Neural crest cell (in vitro differentiated cells): ENCODE measurements around the gene TNFRSF17. TPM values are rescaled to one million over a fixed set of nuclear protein-coding genes. Genes with fewer than 3 reads are reported as not detected.

Experiments
- DNase-seq: peaks from one replicate; pipeline ENCODE4 v3.0.0; 2021; ENCODE audit warnings: low read depth, mixed read lengths, low spot score
- H3K27ac Mint-ChIP-seq: one replicate; pipeline ENCODE4 v1.8.0; 2021; ENCODE audit warnings: mild to moderate bottlenecking, mixed read lengths; ENCODE audit not compliant: unreplicated experiment
- H3K27me3 Mint-ChIP-seq: 2 replicates; pipeline ENCODE4 v1.8.0; 2021; ENCODE audit warnings: low read depth, mild to moderate bottlenecking, mixed read lengths
- H3K36me3 Mint-ChIP-seq: 2 replicates; pipeline ENCODE4 v1.8.0; 2021; ENCODE audit warnings: low read depth, mild to moderate bottlenecking, mixed read lengths
- H3K4me1 Mint-ChIP-seq: 2 replicates; pipeline ENCODE4 v1.8.0; 2021; ENCODE audit warnings: mixed read lengths
- H3K4me3 Mint-ChIP-seq: one replicate; pipeline ENCODE4 v1.8.0; 2021; ENCODE audit warnings: mild to moderate bottlenecking, mixed read lengths
- H3K9me3 Mint-ChIP-seq: 2 replicates; pipeline ENCODE4 v1.8.0; 2021; ENCODE audit warnings: mixed read lengths
- total RNA-seq: library from RNA; stranded (reverse); gene quantifications from 2 replicates; pipeline ENCODE4 v1.2.1, GENCODE V29; 2021
- TF ChIP-seq, protein P1 (sequence below): fragments of 200-600 bp; sonication (generic); conservative IDR thresholded peaks from 2 replicates; pipeline ENCODE4 v1.5.0; 2021; ENCODE audit warnings: antibody characterized with exemption, mild to moderate bottlenecking

TNFRSF17 gene
- total RNA-seq, 1 donor from 2014 or later = not detected

- H3K27me3 Mint-ChIP-seq = no peaks in the 10 kb centered on the region
- H3K36me3 Mint-ChIP-seq = no peaks in the 10 kb centered on the region
- DNase-seq = no peak
- TF ChIP-seq, protein P1, sequence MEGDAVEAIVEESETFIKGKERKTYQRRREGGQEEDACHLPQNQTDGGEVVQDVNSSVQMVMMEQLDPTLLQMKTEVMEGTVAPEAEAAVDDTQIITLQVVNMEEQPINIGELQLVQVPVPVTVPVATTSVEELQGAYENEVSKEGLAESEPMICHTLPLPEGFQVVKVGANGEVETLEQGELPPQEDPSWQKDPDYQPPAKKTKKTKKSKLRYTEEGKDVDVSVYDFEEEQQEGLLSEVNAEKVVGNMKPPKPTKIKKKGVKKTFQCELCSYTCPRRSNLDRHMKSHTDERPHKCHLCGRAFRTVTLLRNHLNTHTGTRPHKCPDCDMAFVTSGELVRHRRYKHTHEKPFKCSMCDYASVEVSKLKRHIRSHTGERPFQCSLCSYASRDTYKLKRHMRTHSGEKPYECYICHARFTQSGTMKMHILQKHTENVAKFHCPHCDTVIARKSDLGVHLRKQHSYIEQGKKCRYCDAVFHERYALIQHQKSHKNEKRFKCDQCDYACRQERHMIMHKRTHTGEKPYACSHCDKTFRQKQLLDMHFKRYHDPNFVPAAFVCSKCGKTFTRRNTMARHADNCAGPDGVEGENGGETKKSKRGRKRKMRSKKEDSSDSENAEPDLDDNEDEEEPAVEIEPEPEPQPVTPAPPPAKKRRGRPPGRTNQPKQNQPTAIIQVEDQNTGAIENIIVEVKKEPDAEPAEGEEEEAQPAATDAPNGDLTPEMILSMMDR = no peak
- no peaks in the 10 kb centered on the region for H3K9me3 Mint-ChIP-seq
- H3K27ac Mint-ChIP-seq = no peak overlapping the region
- peak overlapping the region; percentile 90 for H3K4me3 Mint-ChIP-seq
- H3K4me1 Mint-ChIP-seq = peaks cover 28% of the 10 kb centered on the region
Measured at GRCh38 chr16:11977376-11978041, 12.5 kb downstream of the TNFRSF17 start.

DNA sequence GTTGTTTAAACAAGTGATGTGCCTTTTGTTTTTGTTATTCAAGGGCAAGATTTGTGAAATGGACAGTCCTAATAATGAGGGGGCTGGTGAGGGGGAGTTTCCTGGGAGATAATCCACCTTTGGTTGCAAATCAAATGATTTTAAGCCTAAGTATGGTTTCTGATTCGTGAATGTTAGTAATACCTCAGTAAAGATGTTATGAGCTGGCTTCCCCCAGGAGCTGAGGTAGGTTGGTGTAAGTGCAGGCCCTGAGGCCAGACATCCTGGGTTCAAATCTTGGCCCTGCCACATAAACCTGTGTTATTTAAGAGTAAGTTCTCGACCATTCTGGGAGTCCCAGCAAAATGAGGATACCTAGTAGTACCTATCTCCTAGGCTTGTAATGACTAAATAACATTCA, 13.1 kb downstream of the TNFRSF17 start:
- H3K27ac Mint-ChIP-seq = no peak overlapping the region
- peaks cover 28% of the 10 kb centered on the region for H3K4me1 Mint-ChIP-seq
- no peak for DNase-seq
- H3K9me3 Mint-ChIP-seq = no peaks in the 10 kb centered on the region
- H3K36me3 Mint-ChIP-seq = no peaks in the 10 kb centered on the region
- H3K4me3 Mint-ChIP-seq = peak overlapping the region; percentile 90
- TF ChIP-seq, protein P1 = no peak
- H3K27me3 Mint-ChIP-seq = no peaks in the 10 kb centered on the region

DNA sequence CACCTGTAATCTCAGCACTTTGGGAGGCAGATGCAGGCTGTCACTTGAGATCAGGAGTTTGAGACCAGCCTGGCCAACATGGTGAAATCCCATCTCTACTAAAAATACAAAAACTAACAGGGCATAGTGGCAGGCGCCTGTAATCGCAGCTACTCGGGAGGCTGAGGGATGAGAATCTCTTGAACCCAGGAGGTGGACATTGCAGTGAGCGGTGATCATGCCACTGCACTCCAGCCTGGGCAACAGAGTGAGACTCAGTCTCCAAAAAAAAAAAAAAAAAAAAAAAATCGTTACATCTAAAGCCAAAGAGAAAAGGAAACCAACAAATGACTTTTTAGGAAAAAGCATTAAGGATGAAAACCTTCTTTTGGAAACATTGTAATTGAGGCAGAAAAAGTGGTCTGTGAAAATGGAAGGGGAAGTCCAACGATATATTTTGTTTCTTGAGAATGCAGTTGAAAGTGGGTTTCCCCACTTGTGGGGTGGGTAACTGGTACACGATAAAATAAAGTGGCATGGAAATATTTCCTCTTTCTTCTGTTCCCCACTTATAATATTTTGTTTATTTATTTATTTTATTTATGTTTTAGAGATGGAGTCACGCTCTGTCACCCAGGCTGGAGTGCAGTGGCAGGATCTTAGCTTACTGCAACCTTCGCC, 14.1 kb downstream of the TNFRSF17 start:
- Mint-ChIP-seq H3K36me3 (no peaks in the 10 kb centered on the region), H3K27ac (no peak overlapping the region), H3K9me3 (no peaks in the 10 kb centered on the region), H3K4me3 (no peak overlapping the region), H3K27me3 (no peaks in the 10 kb centered on the region), H3K4me1 (peaks cover 28% of the 10 kb centered on the region)
- no peak for DNase-seq
- TF ChIP-seq, protein P1 = no peak

- Mint-ChIP-seq H3K4me3 (peak overlapping the region; percentile 36), H3K27ac (no peak overlapping the region), H3K9me3 (no peaks in the 10 kb centered on the region), H3K27me3 (no peaks in the 10 kb centered on the region), H3K4me1 (peaks cover 28% of the 10 kb centered on the region), H3K36me3 (no peaks in the 10 kb centered on the region)
- no peak for DNase-seq
- TF ChIP-seq, protein P1 = no peak
Measured at GRCh38 chr16:11980136-11980844, 15.3 kb downstream of the TNFRSF17 start.

DNA sequence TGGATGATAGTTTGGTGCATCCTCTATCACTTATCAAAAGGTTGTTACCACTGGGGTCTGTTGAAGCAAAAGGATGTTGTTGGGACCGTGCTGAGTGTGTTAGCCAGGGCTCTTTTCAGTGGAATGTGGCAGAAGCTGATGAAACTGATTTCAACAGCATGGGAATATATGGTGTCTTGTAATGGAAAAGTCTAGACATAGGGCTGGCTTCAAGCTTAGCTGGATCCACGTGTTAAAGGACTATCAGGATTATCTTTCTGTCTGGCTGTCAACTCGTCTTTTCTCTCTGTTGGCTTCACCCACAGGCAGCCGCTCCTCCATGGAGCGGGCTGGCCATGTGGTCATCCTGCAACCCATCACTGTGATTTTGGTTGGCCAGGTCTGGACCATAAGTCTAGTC, 20.2 kb downstream of the TNFRSF17 start:
- Mint-ChIP-seq H3K4me1 (no peaks in the 10 kb centered on the region), H3K4me3 (no peak overlapping the region), H3K36me3 (no peaks in the 10 kb centered on the region), H3K27me3 (no peaks in the 10 kb centered on the region), H3K27ac (no peak overlapping the region), H3K9me3 (no peaks in the 10 kb centered on the region)
- TF ChIP-seq, protein P1 = no peak
- no peak for DNase-seq
